ENCODE measurements around the gene C22orf23.

The C22orf23 gene

DNA sequence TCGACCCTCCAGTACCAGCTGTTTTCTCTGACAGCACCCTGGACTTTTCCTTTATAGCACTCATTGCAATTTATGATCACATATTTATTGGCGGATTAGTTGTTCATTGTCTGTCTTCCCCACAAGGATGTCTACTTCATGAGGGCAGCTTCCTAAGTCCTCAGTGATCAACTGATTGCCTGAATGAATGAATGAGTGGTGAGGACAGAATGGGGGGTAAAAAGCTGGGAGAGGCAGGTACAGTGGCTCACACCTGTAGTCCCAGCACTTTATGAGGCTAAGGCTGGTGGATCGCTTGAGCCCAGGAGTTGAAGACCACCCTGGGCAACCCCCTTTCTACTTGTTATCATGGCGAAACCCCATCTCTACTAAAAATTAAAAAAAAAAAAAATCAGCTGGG lies 42.1 kb upstream of the C22orf23 start:
- TF ChIP-seq, protein P1, sequence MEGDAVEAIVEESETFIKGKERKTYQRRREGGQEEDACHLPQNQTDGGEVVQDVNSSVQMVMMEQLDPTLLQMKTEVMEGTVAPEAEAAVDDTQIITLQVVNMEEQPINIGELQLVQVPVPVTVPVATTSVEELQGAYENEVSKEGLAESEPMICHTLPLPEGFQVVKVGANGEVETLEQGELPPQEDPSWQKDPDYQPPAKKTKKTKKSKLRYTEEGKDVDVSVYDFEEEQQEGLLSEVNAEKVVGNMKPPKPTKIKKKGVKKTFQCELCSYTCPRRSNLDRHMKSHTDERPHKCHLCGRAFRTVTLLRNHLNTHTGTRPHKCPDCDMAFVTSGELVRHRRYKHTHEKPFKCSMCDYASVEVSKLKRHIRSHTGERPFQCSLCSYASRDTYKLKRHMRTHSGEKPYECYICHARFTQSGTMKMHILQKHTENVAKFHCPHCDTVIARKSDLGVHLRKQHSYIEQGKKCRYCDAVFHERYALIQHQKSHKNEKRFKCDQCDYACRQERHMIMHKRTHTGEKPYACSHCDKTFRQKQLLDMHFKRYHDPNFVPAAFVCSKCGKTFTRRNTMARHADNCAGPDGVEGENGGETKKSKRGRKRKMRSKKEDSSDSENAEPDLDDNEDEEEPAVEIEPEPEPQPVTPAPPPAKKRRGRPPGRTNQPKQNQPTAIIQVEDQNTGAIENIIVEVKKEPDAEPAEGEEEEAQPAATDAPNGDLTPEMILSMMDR (IDR thresholded peaks at IDR 0.05; ENCODE audit: low read depth, low read length, missing control alignments), result no peak
- DNase-seq (ENCODE audit: extremely low read depth, low read depth), result no peak
- H3K4me3 ChIP-seq (replicated peaks; ENCODE audit: low read depth, low read length), result no peak overlapping the region

DNA sequence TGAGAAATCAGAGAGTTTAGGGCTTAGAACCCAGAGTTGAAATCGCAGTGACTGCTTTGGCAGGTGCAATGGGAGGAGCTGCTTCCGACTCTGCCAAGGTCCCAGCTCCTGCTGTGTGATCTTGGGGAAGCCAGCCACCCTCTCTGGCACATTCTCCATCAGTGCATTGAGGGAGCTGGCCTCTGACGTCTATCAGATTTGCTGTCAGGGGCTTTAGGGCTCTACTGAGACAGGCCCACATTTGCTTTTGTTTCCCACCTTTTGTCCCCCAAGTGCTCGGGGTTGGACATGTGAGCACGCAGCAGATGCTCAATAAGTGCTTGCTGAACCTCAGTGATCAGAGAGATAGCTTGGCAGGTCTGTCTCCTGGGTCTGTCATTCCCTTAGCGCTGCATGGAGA lies 41.6 kb upstream of the C22orf23 start:
- DNase-seq (ENCODE audit: extremely low read depth, low read depth), result no peak
- TF ChIP-seq, protein P1 (IDR thresholded peaks at IDR 0.05; ENCODE audit: low read depth, low read length, missing control alignments), result no peak
- H3K4me3 ChIP-seq (replicated peaks; ENCODE audit: low read depth, low read length), result no peak overlapping the region

DNA sequence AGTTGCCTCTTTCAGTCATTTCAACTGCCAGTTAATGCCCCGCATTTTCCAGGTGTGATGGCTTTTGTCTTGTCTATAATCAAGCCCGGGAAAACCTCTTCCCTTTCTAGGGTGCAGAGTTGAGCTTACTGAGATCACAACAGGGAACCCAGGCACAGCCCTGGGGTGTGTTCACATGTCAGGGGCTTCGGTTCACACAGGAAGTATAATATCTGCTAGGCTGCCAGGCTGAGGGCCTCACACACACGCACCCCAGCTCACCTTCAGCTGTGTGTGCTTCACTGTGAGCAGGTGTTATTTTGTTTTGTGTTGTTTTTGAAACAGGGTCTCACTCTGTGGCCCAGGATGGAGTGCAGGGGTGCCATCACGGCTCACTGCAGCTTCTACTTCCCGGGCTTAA lies 40.6 kb upstream of the C22orf23 start:
- no peak for DNase-seq (ENCODE audit: extremely low read depth, low read depth)

DNA sequence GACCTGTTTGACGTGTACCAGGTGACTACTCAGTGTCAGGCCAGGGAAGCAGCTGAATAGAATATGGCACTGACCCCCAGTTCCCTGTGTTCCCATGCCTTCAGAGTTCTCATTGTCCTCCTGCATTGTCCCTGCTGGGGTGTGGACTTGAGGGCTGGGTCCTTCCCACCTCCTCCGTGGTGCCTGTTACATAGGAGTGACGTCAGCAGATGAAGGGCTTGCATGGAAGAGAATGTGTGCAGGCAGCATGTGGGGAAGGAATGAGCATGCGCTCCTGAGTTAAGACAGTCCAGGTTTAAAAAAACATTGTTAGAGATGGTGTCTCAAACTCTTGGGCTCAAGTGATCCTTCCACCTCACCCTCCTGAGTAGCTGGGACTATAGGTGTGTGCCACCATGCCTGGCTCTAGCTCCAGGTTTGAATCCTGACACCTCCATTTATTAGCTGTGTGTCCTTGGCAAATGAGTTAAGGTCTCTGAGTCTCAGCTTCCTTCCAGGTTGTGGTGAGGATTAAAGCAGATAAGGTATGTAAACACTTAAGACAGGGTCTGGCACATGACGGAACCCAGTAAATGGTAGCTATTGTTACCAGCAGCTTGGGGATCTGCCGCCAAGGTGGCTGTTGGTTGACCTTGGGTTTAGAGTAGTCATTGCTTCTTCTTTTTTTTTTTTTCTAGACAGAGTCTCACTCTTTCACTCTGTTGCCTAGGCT lies 38.5 kb upstream of the C22orf23 start:
- TF ChIP-seq, protein P1 (IDR thresholded peaks at IDR 0.05; ENCODE audit: low read depth, low read length, missing control alignments), result no peak
- H3K4me3 ChIP-seq (replicated peaks; ENCODE audit: low read depth, low read length), result no peak overlapping the region
- no peak for DNase-seq (ENCODE audit: extremely low read depth, low read depth)

More for the DNA sequence above, 40.6 kb upstream of the C22orf23 start:
- H3K4me3 ChIP-seq (replicated peaks; ENCODE audit: low read depth, low read length), result no peak overlapping the region
- TF ChIP-seq, protein P1 (IDR thresholded peaks at IDR 0.05; ENCODE audit: low read depth, low read length, missing control alignments), result no peak

DNA sequence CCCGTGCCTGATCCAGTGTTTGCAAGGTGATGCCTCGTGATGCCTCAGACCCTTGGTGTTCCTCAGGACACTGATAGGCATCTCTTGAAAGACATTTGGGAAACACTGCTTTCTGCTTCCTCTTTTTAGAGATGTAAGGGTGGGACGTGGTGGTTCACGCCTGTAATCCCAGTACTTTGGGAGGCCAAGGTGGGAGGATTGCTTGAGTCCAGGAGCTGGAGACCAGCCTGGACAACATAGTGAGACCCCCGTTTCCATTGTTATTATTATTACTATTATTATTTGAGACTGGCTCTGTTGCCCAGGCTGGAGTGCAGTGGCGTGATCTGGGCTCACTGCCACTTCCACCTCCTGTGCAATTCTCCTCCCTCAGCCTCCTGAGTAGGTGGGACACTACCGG lies 37.5 kb upstream of the C22orf23 start:
- TF ChIP-seq, protein P1 (IDR thresholded peaks at IDR 0.05; ENCODE audit: low read depth, low read length, missing control alignments), result no peak
- no peak for DNase-seq (ENCODE audit: extremely low read depth, low read depth)
- H3K4me3 ChIP-seq (replicated peaks; ENCODE audit: low read depth, low read length), result no peak overlapping the region

DNA sequence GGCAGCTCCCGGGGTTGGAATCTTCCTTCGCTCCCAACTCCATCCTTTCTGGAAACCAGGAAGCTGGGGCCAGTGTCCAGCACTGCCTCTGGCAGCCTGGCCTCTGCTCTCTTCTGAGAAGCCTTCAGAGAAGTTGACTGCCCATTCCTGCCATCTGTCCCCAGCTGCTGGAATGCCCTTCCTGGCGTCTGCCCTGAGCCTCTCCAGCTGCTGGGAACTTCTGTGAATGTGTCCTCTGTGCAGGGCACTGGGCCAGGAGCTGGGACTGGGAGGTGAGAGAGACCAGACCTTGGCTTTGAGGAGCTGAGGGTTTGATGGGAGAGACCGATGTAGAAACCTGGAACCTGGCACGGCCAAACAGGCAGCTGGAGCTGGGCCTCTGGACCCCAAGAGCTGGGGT lies 36.9 kb upstream of the C22orf23 start:
- DNase-seq (ENCODE audit: extremely low read depth, low read depth), result no peak
- no peak overlapping the region for H3K4me3 ChIP-seq (replicated peaks; ENCODE audit: low read depth, low read length)
- TF ChIP-seq, protein P1 (IDR thresholded peaks at IDR 0.05; ENCODE audit: low read depth, low read length, missing control alignments), result no peak
